Ramos (cell line): ENCODE results near the gene OSM.
"Not testable (repeated sequence)": the region's sequence is repeated elsewhere in the genome, so short reads cannot be mapped to it uniquely, and the experiment has no call there.

Experiments used
- in situ Hi-C: fragments of 300-500 bp; cut with MboI; formaldehyde crosslinking; loops from one replicate; pipeline ENCODE4 v1.14.3; 2022; ENCODE audit warnings: low sequenced_read_pairs; ENCODE audit not compliant: unreplicated experiment

OSM gene

DNA sequence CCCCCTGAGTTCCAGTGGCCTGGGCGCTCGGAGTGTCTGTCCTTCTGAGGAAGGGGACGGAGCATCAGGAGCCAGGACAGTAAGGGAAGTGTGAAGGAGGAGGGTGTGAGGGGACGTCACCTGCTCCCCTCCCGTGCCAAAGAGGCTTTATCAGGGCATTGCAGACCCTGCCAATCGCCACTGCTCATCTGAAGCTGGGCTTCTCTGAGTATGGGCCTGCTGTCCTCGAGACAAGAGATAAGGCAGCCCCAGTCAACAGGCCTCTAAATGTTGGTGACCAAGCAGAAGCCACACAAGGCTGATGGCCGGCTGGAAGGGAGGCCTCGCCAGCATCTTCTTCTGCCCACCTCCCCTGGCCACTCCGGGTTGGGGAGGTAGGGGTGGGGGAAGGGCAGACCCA lies 49.9 kb downstream of the OSM start:
- in situ Hi-C loops, result no loop called here

DNA sequence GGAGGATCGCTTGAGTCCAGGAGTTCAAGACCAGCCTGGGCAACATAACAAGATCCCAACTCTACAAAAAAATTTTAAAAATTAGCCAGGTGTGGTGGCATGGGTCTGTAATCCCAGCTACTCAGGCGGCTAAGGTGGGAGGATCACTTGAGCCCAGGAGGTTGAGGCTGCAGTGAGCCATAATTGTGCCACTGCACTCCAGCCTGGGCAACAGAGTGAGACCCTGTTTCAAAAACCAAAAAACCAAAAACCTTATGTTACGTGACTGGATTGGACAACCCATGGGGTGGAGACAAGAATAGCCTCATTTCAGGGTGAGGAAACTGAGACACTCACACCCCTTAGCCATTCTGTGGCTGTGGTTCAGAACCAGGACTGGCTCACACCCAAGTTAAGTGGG lies 50.4 kb downstream of the OSM start:
- in situ Hi-C loops, result not testable (repeated sequence)

DNA sequence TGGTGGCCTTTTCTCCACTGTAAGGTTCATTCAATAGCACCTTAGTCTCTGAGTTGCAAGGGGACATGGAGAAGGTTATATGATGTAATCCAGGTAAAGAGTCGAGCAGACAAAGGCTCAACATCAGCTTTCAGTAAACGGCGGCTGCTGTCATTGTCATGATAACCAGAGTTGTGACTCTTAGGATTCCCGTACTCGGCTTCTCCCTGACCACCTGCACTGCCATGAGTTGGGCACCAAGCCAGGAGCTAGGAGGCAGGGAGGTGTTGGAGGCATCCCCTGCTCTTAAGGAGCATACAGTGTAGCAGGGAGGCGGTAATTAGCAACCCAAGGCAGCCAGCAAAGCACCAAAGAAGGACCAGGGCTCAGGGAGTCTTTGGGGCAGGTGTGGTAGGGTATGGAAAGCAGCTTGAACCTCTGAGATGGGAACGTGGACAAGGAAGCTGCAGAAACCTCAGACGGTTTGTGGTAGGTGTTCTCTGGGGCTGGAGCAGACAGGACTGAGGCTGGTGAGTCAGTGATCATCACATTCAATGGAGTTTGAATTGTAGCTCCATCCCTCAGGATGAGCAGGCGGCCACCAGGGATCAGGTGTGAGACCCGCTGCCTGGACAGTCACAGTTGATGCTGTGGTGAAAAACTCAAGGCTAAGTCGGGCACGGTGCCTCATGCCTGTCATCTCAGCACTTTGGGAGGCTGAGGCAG lies 51.8 kb downstream of the OSM start:
- in situ Hi-C loops, result no loop called here

- in situ Hi-C loops, result no loop called here
These were observed 53.6 kb downstream of the OSM start for GRCh38 chr22:30212996-30213441.
